Erythroblast (primary cell): ENCODE data around the gene KLRC3.

ENCODE experiments used
- GATA1 ChIP-seq: IDR thresholded peaks from 2 replicates; pipeline ENCODE4 v1.6.1; 2011; ENCODE audit warnings: low read depth, mild to moderate bottlenecking, control low read depth, low read length, moderate library complexity
- POLR2A ChIP-seq: IDR thresholded peaks from 2 replicates; pipeline ENCODE4 v1.6.1; 2011; ENCODE audit warnings: mild to moderate bottlenecking, low read length

DNA sequence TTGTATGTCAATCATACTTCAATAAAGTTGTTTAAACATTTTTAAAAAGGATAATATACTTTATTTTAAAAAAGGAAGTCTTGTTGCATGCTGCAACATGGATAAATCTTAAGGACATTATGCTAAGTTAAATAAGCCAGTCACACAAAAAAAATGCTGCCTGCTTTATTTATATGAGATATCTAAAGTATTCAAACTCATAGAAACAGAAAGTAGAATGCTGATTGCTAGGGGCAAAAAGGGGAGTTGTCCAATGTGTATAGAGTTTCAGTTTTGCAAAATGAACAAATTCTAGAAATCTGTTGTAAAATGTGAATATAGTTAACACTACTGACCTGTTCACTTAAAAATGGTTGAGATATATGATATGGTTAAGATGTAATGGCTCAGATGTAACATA lies 19.6 kb downstream of the KLRC3 start:
- TF ChIP-seq GATA1: no peak
- no peak for TF ChIP-seq POLR2A
